Breast epithelium (tissue), 3 donors: ENCODE measurements around the gene PLCH2.

Source experiments
- POLR2A ChIP-seq: fragments of 450-650 bp; IDR thresholded peaks from one replicate; pipeline ENCODE4 v1.6.1; 2016; ENCODE audit warnings: antibody characterized with exemption, mild to moderate bottlenecking, moderate library complexity
- POLR2AphosphoS5 ChIP-seq, 3 donors: sonication (generic); formaldehyde crosslinking; IDR thresholded peaks; one replicate each; pipeline ENCODE4 v1.6.1; 2017; ENCODE audit warnings: antibody characterized with exemption in 3 of 3

- no peak for TF ChIP-seq POLR2AphosphoS5 (IDR thresholded peaks at IDR 0.05)
- TF ChIP-seq POLR2A, result no peak
These were observed 13.3 kb upstream of the PLCH2 start for GRCh38 chr1:2462819-2463218.
